Activated CD8-positive, alpha-beta memory T cell treated with anti-CD3 and anti-CD28 coated beads for 1 hour (primary cell): ENCODE results near the gene IL23R.
A peak's percentile ranks its signal among the peaks of the same experiment; 100 is the strongest.

Experiments used
- DNase-seq, 2 donors: peaks; one replicate each; pipeline ENCODE4 v3.0.0-alpha.2; 2020; ENCODE audit warnings: low read depth in 1 of 2; ENCODE audit errors: extremely low read depth in 1 of 2

The IL23R gene

DNA sequence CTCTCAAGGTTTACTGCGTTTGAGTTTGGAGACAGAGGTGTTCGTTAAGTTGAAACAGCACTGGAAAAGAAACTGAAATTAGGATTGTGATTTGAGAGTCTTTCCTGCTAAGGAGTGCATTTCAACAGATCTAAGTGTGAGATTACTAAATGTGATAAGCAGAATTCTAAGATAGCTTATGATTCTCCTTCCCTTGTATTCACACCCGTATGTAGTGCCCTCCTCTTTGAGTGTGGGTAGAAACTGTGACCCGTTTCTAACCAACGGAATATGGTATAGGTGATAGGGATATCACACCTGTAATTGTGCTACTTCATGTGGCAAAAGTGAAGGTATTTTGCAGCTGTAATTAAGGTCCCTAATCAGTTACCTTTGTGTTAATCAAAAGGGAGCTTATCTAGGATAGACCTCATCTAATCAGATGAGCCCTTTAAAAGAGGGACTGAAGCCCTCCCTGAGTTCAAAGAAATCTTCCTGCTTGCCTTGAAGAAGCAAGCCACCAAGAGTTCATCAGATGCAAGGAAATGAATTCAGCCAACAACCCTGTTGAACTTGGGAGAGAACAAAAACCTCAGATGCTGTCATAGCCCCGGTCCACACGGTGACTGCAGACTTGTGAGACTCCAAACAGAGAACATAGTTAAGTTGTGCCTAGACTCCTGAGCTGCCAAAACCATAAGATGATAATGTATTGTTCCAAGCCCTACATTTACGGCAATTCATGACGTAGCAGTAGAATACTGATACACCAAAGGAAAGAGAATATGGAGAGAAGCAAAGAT, 128.8 kb downstream of the IL23R start:
- DNase-seq, result no peak

DNA sequence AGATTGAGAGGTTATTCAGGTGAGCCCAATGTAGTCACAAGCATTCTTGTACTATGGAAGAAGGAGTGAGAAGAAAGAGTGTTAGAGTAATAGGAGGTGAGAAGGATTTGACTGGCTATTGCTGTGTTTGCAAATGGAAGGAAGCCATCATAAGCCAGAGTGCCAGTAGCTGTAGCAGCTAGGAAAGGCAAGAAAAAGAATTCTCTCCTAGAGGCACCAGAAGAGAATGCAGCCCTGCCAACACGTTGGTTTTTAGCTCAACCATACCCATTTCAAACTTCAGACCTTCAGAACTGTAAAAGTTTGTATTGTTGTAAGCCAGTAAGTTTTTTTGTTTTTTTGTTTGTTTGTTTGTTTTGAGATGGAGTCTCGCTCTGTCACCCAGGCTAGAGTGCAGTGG, 132.5 kb downstream of the IL23R start:
- DNase-seq, result no peak

DNA sequence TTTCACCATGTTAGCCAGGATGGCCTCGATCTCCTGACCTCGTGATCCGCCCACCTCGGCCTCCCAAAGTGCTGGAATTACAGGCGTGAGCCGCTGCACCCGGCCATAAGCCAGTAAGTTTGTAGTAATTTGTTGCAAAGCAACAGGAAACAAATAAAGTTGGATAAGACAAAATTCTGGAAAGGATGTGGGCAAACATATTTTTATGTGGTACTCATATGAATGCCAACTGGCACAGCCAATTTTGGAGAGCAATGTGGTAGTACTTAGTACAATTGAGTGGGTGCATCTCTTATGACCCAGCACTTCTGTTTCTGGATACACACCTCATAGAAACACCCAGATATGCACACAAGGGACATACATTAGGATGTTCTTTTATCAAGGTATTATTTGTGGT, 133.0 kb downstream of the IL23R start:
- no peak for DNase-seq

DNA sequence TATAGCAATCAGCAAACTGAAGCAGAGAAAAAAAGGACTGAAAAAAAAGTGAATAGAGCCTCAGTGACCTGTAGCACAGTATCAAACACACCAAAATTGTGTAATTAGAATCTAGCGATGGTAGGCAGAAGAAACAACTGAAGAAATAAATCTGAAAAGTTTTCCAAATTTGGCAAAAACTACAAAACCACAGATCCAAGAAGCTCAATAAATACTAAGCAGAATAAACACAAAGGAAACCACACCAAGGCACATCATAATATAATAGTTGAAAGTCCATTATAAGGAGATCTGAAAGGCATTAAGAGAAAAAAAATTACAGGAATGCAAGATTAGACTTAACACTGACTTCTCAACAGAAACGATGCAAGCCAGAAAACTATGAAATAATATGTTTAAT, 134.3 kb downstream of the IL23R start:
- DNase-seq, result no peak

DNA sequence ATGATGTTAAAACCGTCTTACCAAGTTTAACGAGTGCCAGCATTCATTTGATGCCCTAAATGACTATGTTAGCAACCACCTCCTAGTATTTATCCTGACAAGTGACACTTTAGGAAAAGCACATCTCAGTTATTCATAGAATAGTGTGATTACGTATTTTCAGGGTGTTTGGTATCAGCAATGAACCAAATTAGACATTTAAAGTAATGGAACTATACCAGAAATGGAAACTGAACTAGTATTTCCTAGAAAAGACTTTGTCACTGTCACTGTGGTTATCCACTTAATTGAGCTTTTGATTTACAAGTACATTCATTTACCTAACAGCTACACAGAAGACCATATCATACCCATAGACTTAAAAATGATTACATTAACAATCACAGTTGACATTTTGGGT, 137.8 kb downstream of the IL23R start:
- no peak for DNase-seq

DNA sequence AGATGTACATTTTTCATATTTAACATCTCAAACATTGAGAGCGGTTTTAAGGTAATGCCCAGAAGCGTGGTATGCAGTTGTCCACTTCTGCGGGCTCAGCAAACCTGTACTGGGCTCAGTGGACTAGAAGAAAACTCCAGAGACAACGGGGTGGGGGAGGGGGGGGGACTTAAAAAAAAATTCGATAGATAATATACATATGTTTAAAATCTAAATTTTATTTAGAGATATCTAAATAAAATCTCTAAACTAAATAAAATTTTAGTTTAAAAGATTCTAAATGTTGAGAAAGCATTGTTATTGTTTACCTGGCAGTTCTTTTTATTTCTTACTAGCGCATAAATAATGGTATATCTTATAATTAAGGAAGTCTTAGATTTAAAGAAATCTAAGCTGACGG, 140.3 kb downstream of the IL23R start:
- DNase-seq, result no peak

DNA sequence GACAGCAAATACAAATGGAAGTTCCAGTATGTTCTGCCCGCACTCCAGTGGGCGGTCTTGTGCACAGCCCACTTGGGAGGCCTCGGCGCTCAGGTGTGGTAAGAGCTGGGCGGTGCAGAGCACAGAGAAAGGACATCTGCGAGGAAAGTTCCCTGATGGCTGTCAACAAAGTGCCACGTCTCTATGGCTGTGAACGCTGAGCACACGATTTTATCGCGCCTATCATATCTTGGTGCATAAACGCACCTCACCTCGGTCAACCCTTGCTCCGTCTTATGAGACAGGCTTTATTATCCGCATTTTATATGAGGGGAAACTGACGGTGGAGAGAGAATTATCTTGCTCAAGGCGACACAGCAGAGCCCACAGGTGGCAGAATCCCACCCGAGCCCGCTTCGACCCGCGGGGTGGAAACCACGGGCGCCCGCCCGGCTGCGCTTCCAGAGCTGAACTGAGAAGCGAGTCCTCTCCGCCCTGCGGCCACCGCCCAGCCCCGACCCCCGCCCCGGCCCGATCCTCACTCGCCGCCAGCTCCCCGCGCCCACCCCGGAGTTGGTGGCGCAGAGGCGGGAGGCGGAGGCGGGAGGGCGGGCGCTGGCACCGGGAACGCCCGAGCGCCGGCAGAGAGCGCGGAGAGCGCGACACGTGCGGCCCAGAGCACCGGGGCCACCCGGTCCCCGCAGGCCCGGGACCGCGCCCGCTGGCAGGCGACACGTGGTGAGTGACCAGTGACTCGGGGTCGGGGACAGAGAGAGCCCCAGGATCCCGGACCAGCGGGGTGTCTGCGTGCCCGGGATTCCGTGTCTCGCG, 141.2 kb downstream of the IL23R start, which contains the start of gene IL12RB2:
IL12RB2 (plus strand) TSS at position 623 of the 810 bp plus-strand sequence. CDS start 12,496 bp downstream, outside the sequence.
- DNase-seq, result peak in 1 of 2 donors; percentile 3

DNA sequence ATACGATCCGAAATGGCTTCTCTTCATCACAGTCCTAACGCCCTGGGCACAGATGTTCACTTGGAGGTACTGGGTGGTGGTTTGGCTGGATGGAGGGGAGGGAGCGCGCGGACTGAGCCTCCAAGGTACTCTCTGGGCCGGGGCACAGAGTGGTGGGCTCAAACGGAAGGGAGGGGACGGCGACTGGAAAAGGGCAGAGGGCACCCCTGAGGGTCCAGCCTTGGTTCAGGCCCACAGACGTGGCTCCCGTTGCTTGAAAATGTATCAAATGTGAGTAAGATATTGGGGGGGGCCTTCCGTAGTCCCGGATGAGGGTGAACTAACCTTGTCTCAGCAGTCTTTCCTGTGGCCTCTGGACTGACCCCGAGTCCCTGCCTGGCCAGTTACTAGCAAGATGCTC, 141.9 kb downstream of the IL23R start:
- DNase-seq, result no peak
